Trophoblast cell (in vitro differentiated cells and primary cell): ENCODE data around the gene SCGB1A1.
A peak's percentile ranks its signal among the peaks of the same experiment; 100 is the strongest.

Experiments used
- DNase-seq, 2 donors: peaks; one replicate each; pipeline ENCODE4 v3.0.0-alpha.2; 2016
- H2AFZ ChIP-seq: 2 replicates; pipeline ENCODE4 v1.6.1; 2013; ENCODE audit warnings: low read length, moderate library complexity, mild to moderate bottlenecking; ENCODE audit not compliant: insufficient read depth, poor library complexity
- H2AK5ac ChIP-seq: 2 replicates; pipeline ENCODE4 v1.6.1; 2013; ENCODE audit warnings: mild to moderate bottlenecking, low read length
- H2BK120ac ChIP-seq: 2 replicates; pipeline ENCODE4 v1.6.1; 2013; ENCODE audit warnings: low read length, mild to moderate bottlenecking, moderate library complexity; ENCODE audit not compliant: insufficient read depth, poor library complexity
- H2BK12ac ChIP-seq: 2 replicates; pipeline ENCODE4 v1.6.1; 2013; ENCODE audit warnings: mild to moderate bottlenecking, low read length, moderate library complexity
- H2BK5ac ChIP-seq: 2 replicates; pipeline ENCODE4 v1.6.1; 2013; ENCODE audit warnings: low read length, low read depth, moderate library complexity, mild to moderate bottlenecking; ENCODE audit not compliant: poor library complexity
- H3K14ac ChIP-seq: 2 replicates; pipeline ENCODE4 v1.6.1; 2013; ENCODE audit warnings: mild to moderate bottlenecking, low read length
- H3K18ac ChIP-seq: 2 replicates; pipeline ENCODE4 v1.6.1; 2013; ENCODE audit warnings: mild to moderate bottlenecking, low read length
- H3K23ac ChIP-seq: 2 replicates; pipeline ENCODE4 v1.6.1; 2013; ENCODE audit warnings: low read length
- H3K27ac ChIP-seq: 2 replicates; pipeline ENCODE4 v1.5.1; 2013; ENCODE audit warnings: low read depth, mild to moderate bottlenecking, inconsistent platforms, low read length, moderate library complexity
- H3K27me3 ChIP-seq: 2 replicates; pipeline ENCODE4 v1.6.1; 2013; ENCODE audit warnings: inconsistent platforms, mild to moderate bottlenecking, low read length, moderate library complexity; ENCODE audit not compliant: insufficient read depth
- H3K36me3 ChIP-seq, 2 experiments: 1 replicate in 1 of 2; 2 replicates in 1 of 2; pipeline ENCODE4 v1.6.1; 2013; ENCODE audit warnings: low read length in 2 of 2, mild to moderate bottlenecking in 2 of 2, moderate library complexity in 1 of 2; ENCODE audit not compliant: insufficient read depth in 2 of 2, control insufficient read depth in 1 of 2
- H3K4ac ChIP-seq: 2 replicates; pipeline ENCODE4 v1.6.1; 2013; ENCODE audit warnings: low read depth, mild to moderate bottlenecking, low read length, moderate library complexity
- H3K4me1 ChIP-seq, 2 experiments: 1 replicate in 1 of 2; 2 replicates in 1 of 2; pipeline ENCODE4 v1.6.1; 2013; ENCODE audit warnings: low read length in 2 of 2, mild to moderate bottlenecking in 2 of 2, moderate library complexity in 1 of 2; ENCODE audit not compliant: insufficient read depth in 2 of 2, control insufficient read depth in 1 of 2
- H3K4me2 ChIP-seq: 2 replicates; pipeline ENCODE4 v1.6.1; 2013; ENCODE audit warnings: inconsistent platforms, mild to moderate bottlenecking, low read length, moderate library complexity
- H3K4me3 ChIP-seq: 2 replicates; pipeline ENCODE4 v1.5.1; 2013; ENCODE audit warnings: mild to moderate bottlenecking, low read depth, low read length, inconsistent platforms
- H3K79me1 ChIP-seq: one replicate; pipeline ENCODE4 v1.6.1; 2013; ENCODE audit warnings: low read length
- H3K79me2 ChIP-seq: 2 replicates; pipeline ENCODE4 v1.6.1; 2013; ENCODE audit warnings: low read length, mild to moderate bottlenecking; ENCODE audit not compliant: control insufficient read depth, insufficient read depth, poor library complexity
- H3K9ac ChIP-seq: 2 replicates; pipeline ENCODE4 v1.6.1; 2013; ENCODE audit warnings: mild to moderate bottlenecking, low read length
- H3K9me3 ChIP-seq: 2 replicates; pipeline ENCODE4 v1.6.1; 2013; ENCODE audit warnings: low read depth, mild to moderate bottlenecking, control low read depth, inconsistent platforms, low read length; ENCODE audit not compliant: insufficient read depth
- H4K12ac ChIP-seq: 2 replicates; pipeline ENCODE4 v1.6.1; 2013; ENCODE audit warnings: low read depth, mild to moderate bottlenecking, low read length, moderate library complexity
- H4K8ac ChIP-seq: 2 replicates; pipeline ENCODE4 v1.6.1; 2013; ENCODE audit warnings: low read depth, mild to moderate bottlenecking, low read length, moderate library complexity
- H4K91ac ChIP-seq: one replicate; pipeline ENCODE4 v1.6.1; 2013; ENCODE audit warnings: low read depth, mild to moderate bottlenecking, low read length, moderate library complexity
- WGBS: extraction: QIAGEN DNeasy Blood & Tissue Kit; methylation state at CpG from one replicate; pipeline ENCODE4 v1.1.7; 2013; ENCODE audit warnings: missing lambda C conversion rate; ENCODE audit not compliant: insufficient read length, insufficient coverage; ENCODE audit errors: extremely low coverage; 5-methylcytosine and 5-hydroxymethylcytosine counted together

Gene SCGB1A1

GRCh38 chr11:62459080-62459479, 40.2 kb downstream of the SCGB1A1 start:
- Histone ChIP-seq H2AFZ (no peak overlapping the region), H3K79me2 (no peaks in the 10 kb centered on the region), H2BK120ac (peak overlapping the region; percentile 20), H3K4me3 (no peak overlapping the region), H3K27me3 (no peaks in the 10 kb centered on the region), H3K9ac (no peak overlapping the region), H4K91ac (no peak overlapping the region), H3K4me1 (peaks cover 3 to 7% of the 10 kb centered on the region in 2 experiments), H4K8ac (no peak overlapping the region), H3K27ac (no peak overlapping the region), H3K14ac (no peak overlapping the region), H3K79me1 (peaks cover 5% of the 10 kb centered on the region), H4K12ac (no peak overlapping the region), H3K4ac (no peak overlapping the region), H2BK5ac (no peak overlapping the region), H2AK5ac (no peak overlapping the region), H3K18ac (peak overlapping the region; percentile 14), H3K9me3 (peaks cover 2% of the 10 kb centered on the region), H3K4me2 (no peak overlapping the region), H3K36me3 (no peaks in the 10 kb centered on the region), H3K23ac (no peak overlapping the region), H2BK12ac (peak overlapping the region; percentile 51)
- no CpG with 5 or more reads among the region's 1 CpG for WGBS
- no peak for DNase-seq

- H2AFZ ChIP-seq, result no peak overlapping the region
- H3K4me1 ChIP-seq, result peaks cover 3 to 4% of the 10 kb centered on the region in 2 experiments
- H2BK12ac ChIP-seq, result peak overlapping the region; percentile 61
- no peaks in the 10 kb centered on the region for H3K9me3 ChIP-seq
- DNase-seq, result no peak
- no peak overlapping the region for H2AK5ac ChIP-seq
- no peak overlapping the region for H2BK120ac ChIP-seq
- no peak overlapping the region for H4K12ac ChIP-seq
- H2BK5ac ChIP-seq, result no peak overlapping the region
- no peak overlapping the region for H3K4me3 ChIP-seq
- peaks cover 5% of the 10 kb centered on the region for H3K79me1 ChIP-seq
- H3K36me3 ChIP-seq, result no peaks in the 10 kb centered on the region
- H3K9ac ChIP-seq, result no peak overlapping the region
- no peak overlapping the region for H3K23ac ChIP-seq
- no peak overlapping the region for H4K8ac ChIP-seq
- no peak overlapping the region for H3K18ac ChIP-seq
- WGBS, result no CpG with 5 or more reads among the region's 15 CpGs
- no peaks in the 10 kb centered on the region for H3K27me3 ChIP-seq
- H3K79me2 ChIP-seq, result no peaks in the 10 kb centered on the region
- H3K14ac ChIP-seq, result no peak overlapping the region
- H3K4ac ChIP-seq, result no peak overlapping the region
- peak overlapping the region; percentile 34 for H4K91ac ChIP-seq
- H3K4me2 ChIP-seq, result no peak overlapping the region
- no peak overlapping the region for H3K27ac ChIP-seq
Measured at GRCh38 chr11:62461740-62462507, 43.1 kb downstream of the SCGB1A1 start.

- Histone ChIP-seq H4K12ac (no peak overlapping the region), H3K79me2 (no peaks in the 10 kb centered on the region), H3K79me1 (peaks cover 9% of the 10 kb centered on the region), H2AFZ (no peak overlapping the region), H3K9ac (no peak overlapping the region), H2BK120ac (no peak overlapping the region), H3K4me2 (no peak overlapping the region), H3K36me3 (no peaks in the 10 kb centered on the region), H3K27ac (no peak overlapping the region), H3K18ac (no peak overlapping the region), H4K8ac (no peak overlapping the region), H3K4me3 (no peak overlapping the region), H3K4me1 (peaks cover 7 to 8% of the 10 kb centered on the region in 2 experiments), H2BK12ac (peak overlapping the region; percentile 61), H2BK5ac (no peak overlapping the region), H4K91ac (no peak overlapping the region), H2AK5ac (no peak overlapping the region), H3K23ac (no peak overlapping the region), H3K4ac (no peak overlapping the region), H3K14ac (no peak overlapping the region), H3K27me3 (no peaks in the 10 kb centered on the region), H3K9me3 (no peaks in the 10 kb centered on the region)
- DNase-seq, result no peak
- WGBS, result no CpG with 5 or more reads among the region's 9 CpGs
Measured at GRCh38 chr11:62462508-62462892, 43.7 kb downstream of the SCGB1A1 start.

DNA sequence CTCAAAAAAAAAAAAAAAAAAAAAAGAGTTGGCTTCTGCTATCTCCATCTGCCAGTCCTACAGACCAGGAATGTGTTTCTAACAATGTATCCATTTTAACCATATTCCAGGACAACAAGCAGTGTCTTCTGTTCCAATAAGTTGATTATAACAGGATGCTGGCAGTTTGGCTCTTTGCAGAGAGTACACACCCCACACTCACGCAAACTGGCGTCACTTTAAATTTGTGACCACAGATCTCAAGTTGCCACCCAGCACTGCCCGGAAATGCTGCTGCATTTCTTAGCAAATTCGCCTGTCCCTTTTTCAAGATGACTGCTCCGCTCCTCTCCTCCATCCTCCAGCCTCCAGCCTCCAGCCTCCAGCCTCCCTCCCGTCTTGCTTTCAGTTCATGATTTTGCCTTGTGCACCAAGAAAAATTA, 44.3 kb downstream of the SCGB1A1 start:
- H3K4ac ChIP-seq, result no peak overlapping the region
- no peaks in the 10 kb centered on the region for H3K36me3 ChIP-seq
- no peak overlapping the region for H3K14ac ChIP-seq
- H3K79me2 ChIP-seq, result no peaks in the 10 kb centered on the region
- H3K27me3 ChIP-seq, result no peaks in the 10 kb centered on the region
- no peak overlapping the region for H3K27ac ChIP-seq
- H3K23ac ChIP-seq, result no peak overlapping the region
- H2BK5ac ChIP-seq, result no peak overlapping the region
- no CpG with 5 or more reads among the region's 6 CpGs for WGBS
- no peak overlapping the region for H2BK120ac ChIP-seq
- DNase-seq, result no peak
- peaks cover 7 to 13% of the 10 kb centered on the region in 2 experiments for H3K4me1 ChIP-seq
- H2AFZ ChIP-seq, result no peak overlapping the region
- no peak overlapping the region for H3K4me2 ChIP-seq
- H3K9me3 ChIP-seq, result no peaks in the 10 kb centered on the region
- H4K12ac ChIP-seq, result no peak overlapping the region
- H4K8ac ChIP-seq, result no peak overlapping the region
- H3K18ac ChIP-seq, result no peak overlapping the region
- no peak overlapping the region for H2AK5ac ChIP-seq
- H3K4me3 ChIP-seq, result no peak overlapping the region
- peaks cover 12% of the 10 kb centered on the region for H3K79me1 ChIP-seq
- peak overlapping the region; percentile 16 for H4K91ac ChIP-seq
- no peak overlapping the region for H3K9ac ChIP-seq
- H2BK12ac ChIP-seq, result peak overlapping the region; percentile 34
